GM21447 (cell line): Measurements from ENCODE around the gene ANK3.

ENCODE experiments used
- ATAC-seq: cut with Tn5 transposase; IDR thresholded peaks from one replicate; pipeline ENCODE4 v1.9.1; 2021; ENCODE audit not compliant: unreplicated experiment

The ANK3 gene

DNA sequence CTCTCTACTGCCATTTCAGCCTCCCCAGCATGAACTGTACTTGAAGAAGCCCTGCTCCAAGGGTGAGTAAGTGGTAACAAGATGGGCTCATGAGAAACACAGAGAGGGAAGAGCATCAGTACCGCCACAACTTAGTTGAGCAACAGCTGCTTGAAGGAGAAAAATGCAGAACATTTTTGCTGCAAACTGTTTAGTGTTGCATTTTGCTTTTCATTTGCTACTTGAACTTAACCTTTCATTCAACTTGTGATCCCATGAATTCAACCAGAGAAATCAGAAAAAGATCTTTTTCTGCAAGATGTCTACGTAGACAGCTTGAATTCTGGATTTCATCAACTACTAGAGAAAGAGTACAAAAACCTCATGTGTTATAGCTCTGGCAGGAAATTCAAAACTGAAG, 40.7 kb downstream of the ANK3 start:
- ATAC-seq = no peak

GRCh38 chr10:60347270-60347669, 42.4 kb downstream of the ANK3 start:
- ATAC-seq = no peak

GRCh38 chr10:60346661-60347060, 43.0 kb downstream of the ANK3 start:
- no peak for ATAC-seq

DNA sequence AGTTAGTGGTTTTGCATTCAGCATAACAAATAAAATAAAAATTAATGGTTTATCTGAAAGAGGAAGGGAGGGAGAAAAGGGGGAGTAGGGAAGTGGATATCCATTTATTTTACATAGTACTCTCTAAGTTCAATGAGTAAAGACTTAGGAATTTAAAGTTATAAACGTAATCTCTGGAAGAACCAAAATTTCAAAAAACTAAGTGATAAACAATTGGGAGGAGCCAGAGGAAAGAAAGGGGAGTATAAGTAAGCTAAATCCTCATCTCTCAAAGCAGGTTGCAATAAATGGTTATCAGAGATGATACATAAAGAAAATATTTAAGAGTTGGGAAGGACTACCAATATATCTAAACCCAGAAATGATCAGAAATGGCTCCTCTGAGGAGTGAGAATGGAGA, 46.4 kb downstream of the ANK3 start:
- no peak for ATAC-seq

GRCh38 chr10:60341969-60342368, 47.7 kb downstream of the ANK3 start:
- no peak for ATAC-seq

DNA sequence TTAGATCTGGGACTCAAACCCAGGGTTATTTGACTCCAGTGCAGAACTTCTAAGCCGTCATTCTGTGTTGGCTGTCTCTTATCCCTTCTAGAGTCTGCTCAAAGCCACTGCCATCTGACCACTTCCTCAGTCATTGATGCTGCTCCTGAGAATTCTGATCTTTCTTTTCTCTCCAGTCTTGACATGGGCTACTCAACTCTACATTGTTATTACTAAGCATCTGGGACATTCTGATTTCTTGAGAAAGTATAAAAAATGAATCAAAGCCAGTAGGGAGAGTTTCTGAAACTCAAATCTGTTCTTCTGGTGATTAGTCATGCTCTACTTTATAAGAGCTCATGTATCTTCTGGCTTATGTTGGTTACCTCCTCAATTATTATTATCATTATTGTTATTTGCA, 48.7 kb downstream of the ANK3 start:
- no peak for ATAC-seq

GRCh38 chr10:60339757-60340156, 49.9 kb downstream of the ANK3 start:
- ATAC-seq = no peak

GRCh38 chr10:60338786-60339185, 50.9 kb downstream of the ANK3 start:
- ATAC-seq = no peak

- no peak for ATAC-seq
These were observed 51.6 kb downstream of the ANK3 start for GRCh38 chr10:60338002-60338564.

GRCh38 chr10:60336901-60337630, 52.6 kb downstream of the ANK3 start:
- no peak for ATAC-seq

GRCh38 chr10:60335708-60336107, 54.0 kb downstream of the ANK3 start:
- ATAC-seq = no peak

DNA sequence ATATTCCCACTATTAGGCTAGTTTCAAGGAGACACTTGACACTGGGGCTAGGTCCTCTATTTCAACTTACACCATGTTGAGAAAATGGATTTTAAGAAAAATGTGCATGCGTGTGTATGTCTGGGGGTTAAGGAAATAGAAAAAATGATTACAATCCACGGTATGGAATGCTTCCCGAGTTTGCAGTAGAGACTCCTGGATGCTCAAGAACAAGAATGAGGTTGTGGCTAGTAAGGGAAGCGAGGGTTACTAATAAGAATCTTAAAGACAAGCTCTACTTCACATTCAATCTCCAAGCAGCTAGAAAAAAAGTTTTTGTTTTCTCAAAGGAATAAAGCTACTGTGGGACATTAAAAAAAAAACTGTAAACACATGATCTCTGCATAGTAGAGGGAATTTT, 54.7 kb downstream of the ANK3 start:
- ATAC-seq = no peak

DNA sequence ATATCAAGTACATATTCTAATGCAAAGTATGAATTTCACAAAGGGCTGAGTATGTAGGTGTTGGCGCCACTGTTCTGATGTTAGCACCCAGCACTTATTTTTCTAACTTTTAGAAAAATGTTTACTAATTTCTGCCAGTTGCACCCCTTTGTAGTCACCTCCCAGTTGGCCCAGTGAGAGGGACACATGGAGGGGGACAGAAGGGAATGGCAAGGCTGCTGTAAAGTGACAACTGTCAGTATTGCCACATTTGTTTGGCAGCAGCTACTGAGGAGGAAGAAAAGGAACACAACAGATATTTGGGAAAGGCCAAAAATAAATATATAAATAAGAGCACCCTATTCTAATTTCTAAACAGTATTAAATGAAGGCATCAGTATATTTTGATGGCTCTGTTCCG, 57.3 kb downstream of the ANK3 start:
- no peak for ATAC-seq

GRCh38 chr10:60331886-60332285, 57.8 kb downstream of the ANK3 start:
- no peak for ATAC-seq

DNA sequence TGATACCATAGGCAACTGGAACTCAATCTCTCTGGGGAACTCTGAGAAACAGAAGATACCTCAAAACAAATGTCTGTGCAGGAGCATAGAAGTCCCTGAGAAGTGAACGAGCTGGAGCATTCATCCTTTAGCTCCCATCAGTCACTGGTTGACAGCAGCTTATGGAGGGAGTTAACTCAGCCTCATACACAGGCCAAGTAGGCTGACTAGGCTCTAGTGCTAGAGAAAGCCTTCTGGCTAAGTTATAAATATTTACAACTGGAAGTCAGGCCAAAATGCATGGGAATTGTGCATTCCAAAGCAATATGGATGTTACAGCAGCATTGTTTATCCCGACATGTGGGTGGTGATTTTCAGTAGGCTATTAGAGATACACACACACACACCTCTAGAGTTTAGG, 66.5 kb downstream of the ANK3 start:
- no peak for ATAC-seq

- no peak for ATAC-seq
These were observed 69.0 kb downstream of the ANK3 start for GRCh38 chr10:60320666-60321065.

GRCh38 chr10:60316029-60316428, 73.6 kb downstream of the ANK3 start:
- no peak for ATAC-seq

GRCh38 chr10:60315311-60315710, 74.4 kb downstream of the ANK3 start:
- no peak for ATAC-seq

GRCh38 chr10:60314069-60314940, 75.4 kb downstream of the ANK3 start:
- ATAC-seq = no peak

DNA sequence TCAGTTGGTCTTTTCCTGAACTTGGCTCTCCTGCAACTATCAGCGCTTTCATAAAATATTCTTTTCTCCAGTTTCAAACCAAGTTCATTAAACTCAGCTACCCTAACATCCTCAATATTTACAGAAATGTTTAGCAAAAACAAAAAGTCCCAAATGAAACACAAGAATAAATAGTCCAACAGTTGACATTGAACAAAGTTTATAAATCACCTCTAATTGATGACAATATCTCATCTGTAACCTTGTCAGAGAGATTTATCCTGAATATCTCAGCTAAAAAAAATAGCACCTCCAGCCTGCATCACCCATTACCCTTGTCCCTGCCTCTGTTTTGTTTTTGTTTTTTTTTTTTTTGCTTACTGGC, 76.1 kb downstream of the ANK3 start:
- ATAC-seq = no peak

DNA sequence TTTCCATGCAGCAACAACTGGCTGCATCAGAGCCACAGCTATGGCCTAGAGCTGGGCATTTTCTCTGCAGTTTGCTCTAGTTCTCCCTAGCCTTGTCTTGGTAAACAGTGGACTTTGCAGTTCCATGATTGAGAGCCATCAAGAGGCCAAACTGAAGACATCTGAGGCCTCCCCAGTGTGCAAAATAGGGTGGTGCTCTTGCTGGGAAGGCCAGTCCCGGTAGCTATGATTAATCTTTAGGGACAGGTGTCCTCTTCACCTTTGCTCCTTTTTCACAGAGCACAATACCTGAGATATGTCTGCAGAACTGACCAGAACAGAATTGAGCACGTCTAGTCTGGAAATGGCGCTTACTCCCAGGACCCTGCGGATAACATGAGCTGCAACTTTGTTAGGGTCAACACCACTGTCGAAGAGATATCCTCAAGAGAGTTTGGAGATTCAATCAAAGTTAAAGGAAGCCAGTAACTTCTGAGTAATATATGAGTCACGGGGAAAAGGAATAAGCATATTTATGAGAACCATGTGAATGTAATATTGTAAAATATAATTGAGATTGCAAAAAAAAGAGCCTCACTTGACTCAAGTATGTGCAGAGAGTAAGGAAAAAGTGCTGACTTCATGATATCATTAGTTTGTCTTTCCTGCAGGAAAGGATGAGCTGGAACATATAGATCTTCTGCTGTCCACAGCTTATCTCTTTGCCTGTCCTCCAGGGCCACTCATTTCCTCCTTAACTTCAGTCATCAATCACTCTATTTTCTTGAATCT, 76.7 kb downstream of the ANK3 start:
- ATAC-seq = no peak
